Gastrocnemius medialis (tissue), 4 donors: Measurements from ENCODE around the gene TARS3. TPM values are rescaled to one million over a fixed set of nuclear protein-coding genes. Genes with fewer than 3 reads are reported as not detected.

Experiments used
- ATAC-seq, 2 donors: fragments of 150-250 bp; one replicate each; pipeline ENCODE4 v1.9.1; 2016
- DNase-seq, 2 donors: peaks; one replicate each; pipeline ENCODE4 v3.0.0-alpha.2; 2019
- H3K27ac ChIP-seq, 4 donors: fragments of 200-600 bp; sonication (generic); 1 replicate in 1 of 4; 2 replicates in 3 of 4; pipeline ENCODE4 v1.5.1; 2016 to 2018; ENCODE audit warnings: mild to moderate bottlenecking in 2 of 4, moderate library complexity in 1 of 4
- H3K27me3 ChIP-seq, 3 donors: fragments of 200-600 bp; sonication (generic) in 2 of 3; 1 replicate in 1 of 3; 2 replicates in 2 of 3; pipeline versions ENCODE4 v1.5.1 to v1.6.0; 2016 to 2019; ENCODE audit warnings: mild to moderate bottlenecking in 1 of 3, moderate library complexity in 1 of 3
- H3K36me3 ChIP-seq, 2 donors: fragments of 200-600 bp; sonication (generic) in 1 of 2; one replicate each; pipeline ENCODE4 v1.5.1; 2017 to 2018
- H3K4me1 ChIP-seq, 2 donors: fragments of 200-600 bp; sonication (generic) in 1 of 2; one replicate each; pipeline ENCODE4 v1.5.1; 2016 to 2017; ENCODE audit warnings: mild to moderate bottlenecking in 2 of 2
- H3K4me3 ChIP-seq, 4 donors: fragments of 200-600 bp; sonication (generic) in 3 of 4; 1 replicate in 1 of 4; 2 replicates in 3 of 4; pipeline ENCODE4 v1.5.1; 2016 to 2019; ENCODE audit warnings: mild to moderate bottlenecking in 2 of 4
- H3K9me3 ChIP-seq, 3 donors: fragments of 200-600 bp; sonication (generic) in 2 of 3; 1 replicate in 1 of 3; 2 replicates in 2 of 3; pipeline ENCODE4 v1.5.1; 2016 to 2019
- POLR2A ChIP-seq, 2 donors: fragments of 450-650 bp; IDR thresholded peaks; one replicate each; pipeline ENCODE4 v1.6.1; 2017; ENCODE audit warnings: antibody characterized with exemption in 2 of 2, mild to moderate bottlenecking in 2 of 2, moderate library complexity in 2 of 2
- in situ Hi-C, 4 donors: fragments of 200-750 bp; cut with MboI; loops; one replicate each; pipeline versions ENCODE4 v1.15.0 to v1.8.0; 2017; ENCODE audit warnings: low sequenced_read_pairs in 4 of 4
- intact Hi-C: fragments of 100-400 bp; cut with DNase I; formaldehyde crosslinking; loops from one replicate; pipeline ENCODE4 v1.15.1; 2023; ENCODE audit warnings: low total_unique reads
- total RNA-seq, 4 donors: library from RNA; depleted of rRNA; stranded (reverse); fragments of >200 nt; gene quantifications; one replicate each; pipeline versions ENCODE4 v1.1.0 to v1.2.3, GENCODE V29; 2016
- TF ChIP-seq, protein P1 (sequence below), 5 experiments: fragments of 450-650 bp in 3 of 5; fragments of 200-600 bp in 2 of 5; sonication (generic) in 2 of 5; IDR thresholded peaks in 4 of 5; conservative IDR thresholded peaks in 1 of 5; 1 replicate in 4 of 5; 2 replicates in 1 of 5; pipeline ENCODE4 v1.5.1; 2016 to 2019; ENCODE audit warnings: antibody characterized with exemption in 5 of 5, mild to moderate bottlenecking in 3 of 5, moderate library complexity in 3 of 5

The TARS3 gene
- total RNA-seq, 4 donors from 2014 or later, result 38.3 to 69.9 (median 55.4) TPM

DNA sequence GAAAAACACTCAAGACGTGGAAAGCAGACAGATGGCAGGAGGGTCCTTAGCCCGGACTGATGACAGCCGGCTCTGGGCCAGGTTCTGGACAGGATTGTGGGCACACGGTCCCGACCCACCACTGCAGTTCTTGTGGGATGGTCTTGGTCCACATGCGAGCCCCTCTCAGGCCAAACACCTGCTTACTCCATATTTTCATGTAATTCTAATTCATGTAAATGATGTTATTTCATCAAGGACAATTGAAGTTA is 104.7 kb downstream of the TARS3 start:
- TF ChIP-seq, protein P1, sequence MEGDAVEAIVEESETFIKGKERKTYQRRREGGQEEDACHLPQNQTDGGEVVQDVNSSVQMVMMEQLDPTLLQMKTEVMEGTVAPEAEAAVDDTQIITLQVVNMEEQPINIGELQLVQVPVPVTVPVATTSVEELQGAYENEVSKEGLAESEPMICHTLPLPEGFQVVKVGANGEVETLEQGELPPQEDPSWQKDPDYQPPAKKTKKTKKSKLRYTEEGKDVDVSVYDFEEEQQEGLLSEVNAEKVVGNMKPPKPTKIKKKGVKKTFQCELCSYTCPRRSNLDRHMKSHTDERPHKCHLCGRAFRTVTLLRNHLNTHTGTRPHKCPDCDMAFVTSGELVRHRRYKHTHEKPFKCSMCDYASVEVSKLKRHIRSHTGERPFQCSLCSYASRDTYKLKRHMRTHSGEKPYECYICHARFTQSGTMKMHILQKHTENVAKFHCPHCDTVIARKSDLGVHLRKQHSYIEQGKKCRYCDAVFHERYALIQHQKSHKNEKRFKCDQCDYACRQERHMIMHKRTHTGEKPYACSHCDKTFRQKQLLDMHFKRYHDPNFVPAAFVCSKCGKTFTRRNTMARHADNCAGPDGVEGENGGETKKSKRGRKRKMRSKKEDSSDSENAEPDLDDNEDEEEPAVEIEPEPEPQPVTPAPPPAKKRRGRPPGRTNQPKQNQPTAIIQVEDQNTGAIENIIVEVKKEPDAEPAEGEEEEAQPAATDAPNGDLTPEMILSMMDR (IDR thresholded peaks at IDR 0.05 in 4 of 5, conservative IDR thresholded peaks at IDR 0.05 in 1 of 5), result no peak
- TF ChIP-seq POLR2A (IDR thresholded peaks at IDR 0.05), result no peak
- Histone ChIP-seq H3K4me3 (no peak overlapping the region), H3K27me3 (no peaks in the 10 kb centered on the region), H3K36me3 (no peaks in the 10 kb centered on the region), H3K4me1 (peaks cover 59 to 84% of the 10 kb centered on the region in 2 donors), H3K27ac (peak overlapping the region; percentile 82 to 92 (median 87)), H3K9me3 (no peaks in the 10 kb centered on the region)
- in situ Hi-C loops, result no loop called here
- intact Hi-C loops, result no loop called here
- ATAC-seq (no peak), DNase-seq (no peak)

DNA sequence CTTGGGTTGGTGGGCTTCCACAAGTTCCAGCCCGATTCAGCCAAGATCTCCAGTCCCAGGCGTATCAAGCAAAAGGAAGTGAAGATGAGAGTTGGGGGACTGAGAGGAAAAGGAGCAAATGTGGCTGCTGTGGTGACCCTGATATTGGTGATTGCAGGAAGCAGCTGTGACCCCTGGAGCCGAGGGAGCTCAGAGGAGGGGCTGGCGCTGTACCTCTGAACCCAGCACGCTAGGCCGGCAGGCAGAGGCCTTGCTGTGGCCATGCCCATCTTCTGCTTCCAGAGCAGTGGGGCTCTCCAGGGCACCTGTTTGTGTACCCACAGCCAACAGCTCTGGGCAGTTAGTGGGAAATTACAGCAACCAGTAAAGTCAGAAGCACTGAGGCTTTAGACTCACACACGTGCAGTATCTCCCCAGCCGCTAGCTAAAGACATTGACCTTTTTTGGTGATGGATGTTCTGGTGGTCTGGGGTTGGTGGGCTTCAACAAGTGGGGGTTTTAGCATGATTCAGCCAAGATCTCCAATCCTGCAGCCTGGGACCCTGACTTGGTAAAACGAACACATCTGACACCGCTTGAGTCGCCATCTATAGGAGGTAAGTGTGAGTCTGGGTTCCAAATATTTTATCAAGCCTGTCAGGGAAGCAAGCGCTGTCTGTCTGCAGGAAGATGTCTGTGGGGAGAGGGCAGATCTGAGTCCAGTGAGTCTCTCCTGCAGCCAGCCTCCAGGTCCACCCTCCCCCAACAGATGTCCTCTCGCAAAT is 105.2 kb downstream of the TARS3 start:
- TF ChIP-seq POLR2A (IDR thresholded peaks at IDR 0.05), result no peak
- TF ChIP-seq, protein P1 (IDR thresholded peaks at IDR 0.05 in 4 of 5, conservative IDR thresholded peaks at IDR 0.05 in 1 of 5), result no peak
- ATAC-seq (no peak), DNase-seq (no peak)
- Histone ChIP-seq H3K27ac (peak overlapping the region; percentile 82 to 92 (median 87)), H3K27me3 (no peaks in the 10 kb centered on the region), H3K4me3 (no peak overlapping the region), H3K9me3 (no peaks in the 10 kb centered on the region), H3K36me3 (no peaks in the 10 kb centered on the region), H3K4me1 (peaks cover 59 to 84% of the 10 kb centered on the region in 2 donors)
- intact Hi-C loops (no loop called here), in situ Hi-C loops (no loop called here)

DNA sequence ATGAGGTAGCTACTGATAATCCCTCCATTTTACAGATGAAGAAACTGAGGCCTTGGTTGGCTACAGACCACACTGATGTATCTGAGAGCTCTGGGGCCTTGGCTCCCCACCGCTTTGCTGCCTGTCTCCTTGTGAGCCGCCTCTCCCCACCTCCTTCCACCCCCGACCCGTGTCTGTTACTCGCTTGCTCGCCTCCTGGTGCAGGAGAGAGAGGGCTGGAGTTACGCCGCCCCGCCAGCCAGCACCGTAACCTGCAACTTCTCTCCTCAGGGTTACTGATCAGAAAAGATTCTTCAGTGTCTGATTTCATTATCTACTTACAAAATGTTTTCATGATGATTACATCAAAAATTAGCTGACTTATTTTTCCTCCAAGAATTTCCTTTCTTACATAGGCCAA is 106.2 kb downstream of the TARS3 start:
- TF ChIP-seq, protein P1 (IDR thresholded peaks at IDR 0.05 in 4 of 5, conservative IDR thresholded peaks at IDR 0.05 in 1 of 5), result no peak
- no peaks in the 10 kb centered on the region for H3K9me3 ChIP-seq
- intact Hi-C loops (no loop called here), in situ Hi-C loops (no loop called here)
- no peak for ATAC-seq
- peak overlapping the region; percentile 82 to 92 (median 87) for H3K27ac ChIP-seq
- no peak for DNase-seq
- no peak overlapping the region for H3K4me3 ChIP-seq
- H3K4me1 ChIP-seq, result peaks cover 66 to 90% of the 10 kb centered on the region in 2 donors
- H3K36me3 ChIP-seq, result no peaks in the 10 kb centered on the region
- no peaks in the 10 kb centered on the region for H3K27me3 ChIP-seq

DNA sequence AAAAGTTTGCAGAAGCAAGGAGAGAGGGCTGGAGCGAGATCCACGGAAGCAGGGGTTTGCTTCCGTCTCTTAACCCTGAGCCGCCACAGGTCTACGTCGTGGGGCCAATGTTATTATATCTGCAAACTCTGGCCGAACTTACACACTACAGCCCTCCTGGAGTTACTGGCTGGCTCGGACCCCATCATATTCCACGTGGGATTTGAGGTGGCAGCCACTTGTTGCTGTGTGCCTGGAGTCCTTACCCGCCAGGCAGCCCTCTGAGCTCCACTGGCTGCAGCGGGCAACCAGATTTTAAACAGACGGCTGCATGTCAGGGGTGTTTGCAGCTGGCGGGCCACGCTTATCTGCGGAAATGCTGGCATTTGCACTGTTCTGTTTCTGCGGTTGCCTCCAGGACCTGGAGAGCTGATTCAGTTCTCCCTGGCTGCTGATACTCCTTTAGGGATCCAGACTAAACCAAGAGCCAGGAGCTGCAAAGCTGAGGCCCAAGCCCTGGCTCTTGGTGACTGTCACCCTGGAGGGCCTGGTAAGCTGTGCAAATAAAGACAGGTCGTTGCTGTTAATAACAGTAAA is 106.8 kb downstream of the TARS3 start:
- H3K4me1 ChIP-seq, result peaks cover 72 to 96% of the 10 kb centered on the region in 2 donors
- peak overlapping the region in 3 of 4 donors; percentile 82 to 92 (median 91) for H3K27ac ChIP-seq
- in situ Hi-C loops (no loop called here), intact Hi-C loops (no loop called here)
- DNase-seq, result no peak
- H3K36me3 ChIP-seq, result no peaks in the 10 kb centered on the region
- no peaks in the 10 kb centered on the region for H3K27me3 ChIP-seq
- H3K9me3 ChIP-seq, result no peaks in the 10 kb centered on the region
- ATAC-seq, result no peak
- no peak for TF ChIP-seq POLR2A (IDR thresholded peaks at IDR 0.05)
- TF ChIP-seq, protein P1 (IDR thresholded peaks at IDR 0.05 in 4 of 5, conservative IDR thresholded peaks at IDR 0.05 in 1 of 5), result no peak
- no peak overlapping the region for H3K4me3 ChIP-seq
